ENCODE measurements around the gene MPV17.
"Not testable (repeated sequence)": the region's sequence is repeated elsewhere in the genome, so short reads cannot be mapped to it uniquely, and the experiment has no call there.

Gene MPV17

DNA sequence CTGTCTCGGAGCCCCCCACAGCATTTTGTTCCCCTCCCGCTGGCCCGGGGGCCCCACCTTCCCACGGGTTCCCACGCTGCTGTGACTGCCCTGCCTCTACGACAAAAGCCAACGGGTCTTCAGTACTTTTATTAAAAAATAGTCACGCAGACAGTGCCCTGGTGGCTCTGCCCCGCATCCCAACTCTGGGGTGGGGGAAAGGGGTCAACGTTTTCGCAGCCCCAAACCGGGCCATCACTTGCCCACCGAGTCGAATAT, 15.7 kb downstream of the MPV17 start:
- WGBS, 2 experiments (ENCODE audit: insufficient coverage in 2 of 2): 18 to 21% methylated on average over 9 to 12 of the region's 14 CpGs
- no peak overlapping the region for H3K4me3 ChIP-seq (ENCODE audit: extremely low read depth, insufficient read depth, low read length, poor library complexity, severe bottlenecking)
- H3K36me3 ChIP-seq (ENCODE audit: control insufficient read depth, insufficient read depth, low read length): peaks cover 4% of the 10 kb centered on the region
- no peaks in the 10 kb centered on the region for H3K4me1 ChIP-seq (ENCODE audit: control insufficient read depth, insufficient read depth, low read length, poor library complexity, severe bottlenecking)
- no peak overlapping the region for H3K27ac ChIP-seq (ENCODE audit: low read depth, low read length, severe bottlenecking)
- no peaks in the 10 kb centered on the region for H3K9me3 ChIP-seq (ENCODE audit: control insufficient read depth, low read length)

DNA sequence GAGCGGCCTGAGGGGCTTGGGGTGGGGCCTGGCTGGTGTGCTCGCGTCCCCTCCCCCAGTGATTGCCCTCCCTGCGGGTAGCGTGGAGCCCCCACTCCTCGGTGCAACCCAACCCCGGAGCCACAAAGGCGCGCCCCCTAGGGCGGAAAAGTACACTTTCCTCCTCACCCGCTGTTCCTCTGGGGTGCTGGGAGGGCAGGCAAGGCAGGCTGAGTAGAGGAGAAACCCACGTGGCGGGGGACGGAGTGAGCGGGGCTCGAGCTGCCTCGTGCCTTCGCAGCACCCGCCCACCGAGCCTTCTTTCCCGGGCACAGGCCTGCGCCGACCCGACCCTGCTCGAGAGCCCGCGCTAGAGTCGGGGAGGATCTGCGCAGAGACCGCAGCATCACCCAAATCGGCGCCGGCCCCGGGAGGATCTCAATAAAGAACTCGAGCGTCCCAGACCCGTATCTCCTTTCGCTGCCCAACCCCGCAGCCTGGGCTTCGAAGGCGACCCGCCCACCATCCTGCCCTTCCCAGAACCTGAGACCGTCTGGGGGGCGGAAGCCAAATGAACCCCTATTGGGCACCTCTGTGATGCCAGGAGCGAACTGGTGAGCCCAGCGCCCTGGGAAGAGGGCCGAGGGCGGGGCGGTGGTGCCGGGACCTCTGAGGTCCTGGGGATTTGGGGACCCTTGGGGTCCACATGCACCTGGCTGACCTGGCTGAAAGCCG, 16.2 kb downstream of the MPV17 start:
- no peaks in the 10 kb centered on the region for H3K4me1 ChIP-seq (ENCODE audit: control insufficient read depth, insufficient read depth, low read length, poor library complexity, severe bottlenecking)
- H3K36me3 ChIP-seq (ENCODE audit: control insufficient read depth, insufficient read depth, low read length): peaks cover 4% of the 10 kb centered on the region
- 23 to 28% methylated on average over 39 to 46 of the region's 51 CpGs for WGBS, 2 experiments (ENCODE audit: insufficient coverage in 2 of 2)
- H3K27ac ChIP-seq (ENCODE audit: low read depth, low read length, severe bottlenecking): no peak overlapping the region
- no peaks in the 10 kb centered on the region for H3K9me3 ChIP-seq (ENCODE audit: control insufficient read depth, low read length)
- H3K4me3 ChIP-seq (ENCODE audit: extremely low read depth, insufficient read depth, low read length, poor library complexity, severe bottlenecking): no peak overlapping the region

DNA sequence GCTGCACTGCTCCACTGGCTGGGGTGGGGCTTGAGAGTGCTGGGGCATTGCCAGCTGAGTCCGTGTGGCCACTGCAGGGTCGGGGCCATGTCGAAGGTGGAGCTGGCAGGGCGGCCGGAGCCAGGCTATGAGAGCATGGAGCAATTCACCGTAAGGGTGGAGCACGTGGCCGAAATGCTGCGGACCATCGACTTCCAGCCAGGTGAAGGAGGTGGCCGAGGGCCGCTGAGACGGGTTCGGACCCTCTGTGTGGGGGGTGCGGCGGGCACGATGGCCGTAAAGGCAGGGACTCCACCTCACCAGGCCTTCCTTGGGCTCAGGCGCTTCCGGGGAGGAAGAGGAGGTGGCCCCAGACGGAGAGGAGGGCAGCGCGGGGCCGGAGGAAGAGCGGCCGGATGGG, 16.8 kb downstream of the MPV17 start:
- H3K4me3 ChIP-seq (ENCODE audit: extremely low read depth, insufficient read depth, low read length, poor library complexity, severe bottlenecking): no peak overlapping the region
- no peak overlapping the region for H3K27ac ChIP-seq (ENCODE audit: low read depth, low read length, severe bottlenecking)
- no peaks in the 10 kb centered on the region for H3K9me3 ChIP-seq (ENCODE audit: control insufficient read depth, low read length)
- 80 to 84% methylated on average over 14 to 19 of the region's 26 CpGs for WGBS, 2 experiments (ENCODE audit: insufficient coverage in 2 of 2)
- H3K4me1 ChIP-seq (ENCODE audit: control insufficient read depth, insufficient read depth, low read length, poor library complexity, severe bottlenecking): no peaks in the 10 kb centered on the region
- H3K36me3 ChIP-seq (ENCODE audit: control insufficient read depth, insufficient read depth, low read length): peaks cover 4% of the 10 kb centered on the region

DNA sequence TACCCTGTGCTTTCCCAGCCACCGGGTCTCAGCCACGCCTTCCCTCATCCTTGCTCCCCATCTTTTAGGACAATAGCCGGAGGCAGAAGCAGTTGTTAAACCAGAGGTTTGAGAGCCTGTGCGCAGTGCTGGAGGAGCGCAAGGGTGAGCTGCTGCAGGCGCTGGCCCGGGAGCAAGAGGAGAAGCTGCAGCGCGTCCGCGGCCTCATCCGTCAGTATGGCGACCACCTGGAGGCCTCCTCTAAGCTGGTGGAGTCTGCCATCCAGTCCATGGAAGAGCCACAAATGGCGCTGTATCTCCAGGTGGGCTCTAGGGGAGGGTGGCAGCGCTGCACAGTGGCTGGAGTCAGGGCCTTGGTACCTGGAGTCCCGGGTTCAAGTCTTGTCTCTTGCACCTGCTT, 17.4 kb downstream of the MPV17 start:
- no peaks in the 10 kb centered on the region for H3K9me3 ChIP-seq (ENCODE audit: control insufficient read depth, low read length)
- H3K36me3 ChIP-seq (ENCODE audit: control insufficient read depth, insufficient read depth, low read length): peaks cover 4% of the 10 kb centered on the region
- H3K4me3 ChIP-seq (ENCODE audit: extremely low read depth, insufficient read depth, low read length, poor library complexity, severe bottlenecking): no peak overlapping the region
- 86 to 92% methylated on average over 13 to 16 of the region's 16 CpGs for WGBS, 2 experiments (ENCODE audit: insufficient coverage in 2 of 2)
- H3K4me1 ChIP-seq (ENCODE audit: control insufficient read depth, insufficient read depth, low read length, poor library complexity, severe bottlenecking): no peaks in the 10 kb centered on the region
- no peak overlapping the region for H3K27ac ChIP-seq (ENCODE audit: low read depth, low read length, severe bottlenecking)

DNA sequence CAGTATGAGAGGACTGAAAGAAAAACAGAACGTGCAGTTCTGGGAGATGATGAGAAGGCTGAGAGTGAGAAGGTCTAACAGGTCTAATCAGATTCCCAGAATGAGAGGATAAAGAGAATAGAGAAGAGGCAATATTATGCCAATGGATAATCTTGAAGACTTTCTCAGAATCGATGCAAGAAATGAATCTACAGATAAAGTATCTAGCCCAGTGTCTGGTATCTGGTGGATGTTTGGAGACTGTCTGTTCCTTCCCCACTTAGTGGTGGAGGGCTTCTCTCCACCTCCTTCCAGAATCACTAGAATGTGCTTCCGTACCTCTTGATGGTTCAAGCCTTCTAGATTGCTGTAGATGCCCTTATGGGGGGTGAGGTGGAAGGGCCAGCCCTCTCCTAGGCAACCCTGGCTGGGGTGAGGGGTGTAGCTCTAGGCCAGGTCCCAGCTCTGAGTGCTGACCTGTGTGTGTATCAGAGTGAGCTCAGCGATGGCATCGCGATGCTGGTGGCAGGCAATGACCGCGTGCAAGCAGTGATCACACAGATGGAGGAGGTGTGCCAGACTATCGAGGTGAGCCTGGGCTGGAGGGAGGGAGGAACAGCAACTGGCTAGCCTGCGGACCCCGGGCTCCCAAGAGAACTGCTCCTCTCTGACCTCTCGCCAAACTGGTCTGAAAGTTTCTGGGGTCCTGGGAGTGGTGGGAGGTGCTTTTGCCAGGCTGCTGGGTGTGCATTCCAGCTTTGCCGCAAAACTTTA, 18.2 kb downstream of the MPV17 start:
- peaks cover 2% of the 10 kb centered on the region for H3K36me3 ChIP-seq (ENCODE audit: control insufficient read depth, insufficient read depth, low read length)
- H3K9me3 ChIP-seq (ENCODE audit: control insufficient read depth, low read length): no peaks in the 10 kb centered on the region
- H3K27ac ChIP-seq (ENCODE audit: low read depth, low read length, severe bottlenecking): no peak overlapping the region
- H3K4me1 ChIP-seq (ENCODE audit: control insufficient read depth, insufficient read depth, low read length, poor library complexity, severe bottlenecking): no peaks in the 10 kb centered on the region
- H3K4me3 ChIP-seq (ENCODE audit: extremely low read depth, insufficient read depth, low read length, poor library complexity, severe bottlenecking): no peak overlapping the region
- WGBS, 2 experiments (ENCODE audit: insufficient coverage in 2 of 2): 93 to 95% methylated on average over 8 to 9 of the region's 13 CpGs

DNA sequence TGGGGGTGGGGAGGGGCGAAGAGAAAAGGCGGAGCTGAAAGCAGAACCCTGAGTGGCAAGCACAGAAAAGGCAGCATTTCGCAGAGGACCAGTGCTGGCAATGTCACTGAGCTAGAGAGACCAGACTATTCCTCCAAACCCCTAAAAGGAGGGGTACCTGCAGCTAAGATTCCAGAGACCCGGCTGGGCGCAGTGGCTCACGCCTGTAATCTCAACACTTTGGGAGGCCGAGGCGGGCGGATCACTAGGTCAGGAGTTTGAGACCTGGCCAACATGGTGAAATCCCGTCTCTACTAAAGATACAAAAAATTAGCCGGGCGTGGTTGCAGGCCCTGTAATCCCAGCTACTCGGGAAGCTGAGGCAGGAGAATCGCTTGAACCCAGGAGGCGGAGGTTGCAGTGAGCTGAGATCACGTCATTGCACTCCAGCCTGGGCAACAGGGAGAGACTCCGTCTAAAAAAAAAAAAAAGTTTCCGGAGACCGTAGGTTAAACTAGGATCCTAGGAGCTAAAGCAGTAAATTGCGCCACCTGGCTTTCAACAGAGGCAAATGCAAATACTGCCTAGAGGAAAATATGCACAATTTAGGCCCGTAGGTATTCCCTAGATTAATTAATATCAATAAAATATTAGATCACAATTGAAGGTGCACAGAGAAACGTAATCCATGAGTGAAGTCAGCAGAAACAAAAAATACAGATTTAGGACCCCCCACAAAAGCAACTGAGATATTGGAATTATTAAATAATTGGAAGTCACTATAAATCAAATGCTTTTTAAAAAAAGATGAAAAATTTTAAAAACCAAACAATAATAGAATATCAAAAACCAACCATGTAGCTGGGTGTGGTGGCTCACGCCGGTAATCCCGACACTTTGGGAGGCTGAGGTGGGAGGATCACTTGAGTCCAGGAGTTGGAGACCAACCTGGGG, 19.5 kb downstream of the MPV17 start:
- WGBS, 2 experiments (ENCODE audit: insufficient coverage in 2 of 2): 47 to 52% methylated on average over 21 to 23 of the region's 25 CpGs
- H3K27ac ChIP-seq (ENCODE audit: low read depth, low read length, severe bottlenecking): no peak overlapping the region
- H3K4me3 ChIP-seq (ENCODE audit: extremely low read depth, insufficient read depth, low read length, poor library complexity, severe bottlenecking): no peak overlapping the region
- H3K4me1 ChIP-seq (ENCODE audit: control insufficient read depth, insufficient read depth, low read length, poor library complexity, severe bottlenecking): no peaks in the 10 kb centered on the region
- H3K36me3 ChIP-seq (ENCODE audit: control insufficient read depth, insufficient read depth, low read length): no peaks in the 10 kb centered on the region
- H3K9me3 ChIP-seq (ENCODE audit: control insufficient read depth, low read length): no peaks in the 10 kb centered on the region

DNA sequence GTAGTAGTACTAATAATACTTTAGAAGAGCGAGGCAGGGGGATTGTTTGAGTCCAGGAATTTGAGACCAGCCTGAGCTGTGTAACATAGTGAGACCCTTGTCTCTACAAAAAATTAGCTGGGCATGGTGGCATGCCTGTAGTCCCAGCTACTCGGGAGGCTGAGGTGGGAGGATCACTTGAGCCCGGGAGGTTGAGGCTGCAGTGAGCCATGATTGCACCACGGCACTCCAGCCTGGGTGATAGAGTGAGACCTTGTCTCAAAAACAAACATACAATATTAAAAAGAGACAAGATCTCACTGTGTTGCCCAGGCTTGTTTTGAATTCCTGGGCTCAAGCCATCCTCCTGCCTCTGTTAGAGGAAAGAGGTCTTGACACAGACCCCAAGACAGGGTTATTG, 22.3 kb downstream of the MPV17 start:
- not testable (repeated sequence) for H3K36me3 ChIP-seq (ENCODE audit: control insufficient read depth, insufficient read depth, low read length); H3K27ac ChIP-seq (ENCODE audit: low read depth, low read length, severe bottlenecking); H3K4me1 ChIP-seq (ENCODE audit: control insufficient read depth, insufficient read depth, low read length, poor library complexity, severe bottlenecking); H3K9me3 ChIP-seq (ENCODE audit: control insufficient read depth, low read length); H3K4me3 ChIP-seq (ENCODE audit: extremely low read depth, insufficient read depth, low read length, poor library complexity, severe bottlenecking)
- WGBS, 2 experiments (ENCODE audit: insufficient coverage in 2 of 2): 90 to 100% methylated on average over 2 of the region's 4 CpGs

DNA sequence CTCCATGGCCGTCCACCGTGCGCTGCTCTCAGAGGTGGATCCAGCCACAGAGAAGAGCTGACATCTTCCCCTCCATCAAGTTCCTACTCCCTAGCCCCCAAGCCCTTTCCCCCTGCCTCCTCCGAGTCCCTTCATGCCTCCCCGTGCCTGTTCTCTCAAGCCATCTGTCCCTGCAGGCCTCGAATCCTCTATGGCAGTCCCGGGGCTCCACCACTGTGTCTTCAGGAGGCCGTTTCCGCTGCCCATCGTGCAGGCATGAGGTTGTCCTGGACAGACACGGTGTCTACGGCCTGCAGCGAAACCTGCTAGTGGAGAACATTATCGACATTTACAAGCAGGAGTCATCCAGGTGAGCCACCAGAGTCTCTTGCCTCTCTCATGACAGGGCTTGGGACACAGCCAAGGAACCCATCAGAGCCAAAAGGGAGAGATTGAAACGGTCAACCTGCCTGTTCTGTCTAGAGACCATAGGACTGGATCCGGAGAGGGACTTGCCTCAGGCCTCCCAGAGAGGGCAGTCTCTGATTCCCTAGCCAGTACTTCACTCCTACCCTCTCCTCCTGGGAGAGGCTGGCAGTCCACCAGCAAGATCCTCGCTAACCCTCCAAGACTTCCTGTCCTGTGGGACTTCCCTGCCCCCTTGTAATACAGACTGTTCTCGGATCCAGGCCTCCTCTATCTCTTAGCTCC, 24.4 kb downstream of the MPV17 start:
- no peak overlapping the region for H3K4me3 ChIP-seq (ENCODE audit: extremely low read depth, insufficient read depth, low read length, poor library complexity, severe bottlenecking)
- H3K36me3 ChIP-seq (ENCODE audit: control insufficient read depth, insufficient read depth, low read length): no peaks in the 10 kb centered on the region
- 92 to 96% methylated on average over 8 to 15 of the region's 18 CpGs for WGBS, 2 experiments (ENCODE audit: insufficient coverage in 2 of 2)
- H3K4me1 ChIP-seq (ENCODE audit: control insufficient read depth, insufficient read depth, low read length, poor library complexity, severe bottlenecking): peaks cover 2% of the 10 kb centered on the region
- no peak overlapping the region for H3K27ac ChIP-seq (ENCODE audit: low read depth, low read length, severe bottlenecking)
- H3K9me3 ChIP-seq (ENCODE audit: control insufficient read depth, low read length): no peaks in the 10 kb centered on the region

DNA sequence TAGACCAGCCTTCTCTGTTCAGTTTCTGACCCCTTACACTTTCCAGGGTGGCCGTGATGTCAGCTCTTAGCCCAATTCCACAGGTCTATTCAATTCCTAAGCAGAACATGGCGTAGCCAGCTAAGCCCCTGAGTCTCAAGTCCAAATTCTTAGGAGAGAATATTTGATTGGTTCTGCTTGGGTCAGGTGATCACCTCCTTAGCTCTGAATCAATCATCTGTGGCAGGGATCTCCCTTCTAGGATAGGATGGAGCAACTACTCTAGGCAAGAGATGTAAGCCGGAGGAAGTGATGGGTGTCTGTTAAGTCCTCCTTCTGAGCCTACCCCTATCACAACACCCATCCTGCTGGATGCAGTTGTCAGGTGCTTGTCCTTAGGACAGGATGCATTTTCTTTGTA, 25.7 kb downstream of the MPV17 start:
- H3K9me3 ChIP-seq (ENCODE audit: control insufficient read depth, low read length): no peaks in the 10 kb centered on the region
- H3K4me3 ChIP-seq (ENCODE audit: extremely low read depth, insufficient read depth, low read length, poor library complexity, severe bottlenecking): no peak overlapping the region
- peaks cover 9% of the 10 kb centered on the region for H3K4me1 ChIP-seq (ENCODE audit: control insufficient read depth, insufficient read depth, low read length, poor library complexity, severe bottlenecking)
- 92 to 100% methylated on average over 1 to 2 of the region's 3 CpGs for WGBS, 2 experiments (ENCODE audit: insufficient coverage in 2 of 2)
- no peaks in the 10 kb centered on the region for H3K36me3 ChIP-seq (ENCODE audit: control insufficient read depth, insufficient read depth, low read length)
- no peak overlapping the region for H3K27ac ChIP-seq (ENCODE audit: low read depth, low read length, severe bottlenecking)

DNA sequence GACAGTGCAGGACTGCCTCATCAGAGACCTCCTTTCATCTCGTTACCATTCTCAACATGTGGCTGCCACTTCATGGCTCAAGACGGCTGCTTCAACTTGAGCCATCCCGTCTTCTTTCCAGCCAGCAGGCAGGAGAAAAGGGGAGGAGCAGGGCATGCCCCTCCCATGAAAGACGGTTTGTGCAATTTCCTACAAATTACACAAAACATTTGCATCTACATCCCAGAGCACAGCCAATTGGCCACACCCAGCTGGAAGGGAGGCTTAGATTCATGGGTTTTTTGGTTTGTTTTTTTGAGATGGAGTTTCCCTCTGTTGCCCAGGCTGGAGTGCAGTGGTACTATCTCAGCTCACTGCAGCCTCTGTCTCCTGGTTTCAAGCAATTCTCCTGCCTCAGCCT, 26.4 kb downstream of the MPV17 start:
- no peak overlapping the region for H3K4me3 ChIP-seq (ENCODE audit: extremely low read depth, insufficient read depth, low read length, poor library complexity, severe bottlenecking)

More for the DNA sequence above, 26.4 kb downstream of the MPV17 start:
- Histone ChIP-seq H3K4me1 (ENCODE audit: control insufficient read depth, insufficient read depth, low read length, poor library complexity, severe bottlenecking) (peaks cover 9% of the 10 kb centered on the region), H3K9me3 (ENCODE audit: control insufficient read depth, low read length) (no peaks in the 10 kb centered on the region), H3K36me3 (ENCODE audit: control insufficient read depth, insufficient read depth, low read length) (no peaks in the 10 kb centered on the region), H3K27ac (ENCODE audit: low read depth, low read length, severe bottlenecking) (no peak overlapping the region)
- WGBS, 2 experiments (ENCODE audit: insufficient coverage in 2 of 2): 83% methylated on average over 2 of the region's 4 CpGs
